ENCODE results near the gene PRDM11.

Gene PRDM11

GRCh38 chr11:45157247-45158209 is 11.1 kb downstream of the PRDM11 start:
- DNase-seq (ENCODE audit: low read depth in 2 of 2, low spot score in 1 of 2): no peak

- DNase-seq (ENCODE audit: low read depth in 2 of 2, low spot score in 1 of 2): no peak
These were observed 11.8 kb downstream of the PRDM11 start for GRCh38 chr11:45158210-45158731.

- no peak for DNase-seq (ENCODE audit: low read depth in 2 of 2, low spot score in 1 of 2)
These were observed 12.6 kb downstream of the PRDM11 start for GRCh38 chr11:45158891-45159605.

GRCh38 chr11:45159781-45160365 is 13.4 kb downstream of the PRDM11 start:
- DNase-seq (ENCODE audit: low read depth in 2 of 2, low spot score in 1 of 2): no peak

- no peak for DNase-seq (ENCODE audit: low read depth in 2 of 2, low spot score in 1 of 2)
These were observed 15.0 kb downstream of the PRDM11 start for GRCh38 chr11:45161252-45162063.

GRCh38 chr11:45162064-45162375 is 15.6 kb downstream of the PRDM11 start:
- DNase-seq (ENCODE audit: low read depth in 2 of 2, low spot score in 1 of 2): no peak

GRCh38 chr11:45162916-45163879 is 16.8 kb downstream of the PRDM11 start:
- DNase-seq (ENCODE audit: low read depth in 2 of 2, low spot score in 1 of 2): no peak

GRCh38 chr11:45163956-45164575 is 17.6 kb downstream of the PRDM11 start:
- no peak for DNase-seq (ENCODE audit: low read depth in 2 of 2, low spot score in 1 of 2)

GRCh38 chr11:45165386-45165785 is 18.9 kb downstream of the PRDM11 start:
- no peak for DNase-seq (ENCODE audit: low read depth in 2 of 2, low spot score in 1 of 2)

- no peak for DNase-seq (ENCODE audit: low read depth in 2 of 2, low spot score in 1 of 2)
These were observed 19.6 kb downstream of the PRDM11 start for GRCh38 chr11:45165806-45166603.

GRCh38 chr11:45166604-45166897 is 20.1 kb downstream of the PRDM11 start:
- no peak for DNase-seq (ENCODE audit: low read depth in 2 of 2, low spot score in 1 of 2)

GRCh38 chr11:45167283-45167682 is 20.8 kb downstream of the PRDM11 start:
- DNase-seq (ENCODE audit: low read depth in 2 of 2, low spot score in 1 of 2): no peak

GRCh38 chr11:45168366-45169130 is 22.1 kb downstream of the PRDM11 start:
- no peak for DNase-seq (ENCODE audit: low read depth in 2 of 2, low spot score in 1 of 2)

GRCh38 chr11:45169310-45170072 is 23.1 kb downstream of the PRDM11 start:
- no peak for DNase-seq (ENCODE audit: low read depth in 2 of 2, low spot score in 1 of 2)

- no peak for DNase-seq (ENCODE audit: low read depth in 2 of 2, low spot score in 1 of 2)
These were observed 24.0 kb downstream of the PRDM11 start for GRCh38 chr11:45170484-45170883.

GRCh38 chr11:45171550-45171949 is 25.1 kb downstream of the PRDM11 start:
- DNase-seq (ENCODE audit: low read depth in 2 of 2, low spot score in 1 of 2): no peak

- no peak for DNase-seq (ENCODE audit: low read depth in 2 of 2, low spot score in 1 of 2)
These were observed 26.6 kb downstream of the PRDM11 start for GRCh38 chr11:45173064-45173463.

All from stimulated activated CD8-positive, alpha-beta memory T cell treated with anti-CD3 and anti-CD28 coated beads, Interleukin-4, amount 100 ng/mL, for 1 hour (primary cell).